ENCODE results near the gene ADGB.

- TF ChIP-seq POLR2AphosphoS5 (IDR thresholded peaks at IDR 0.05; ENCODE audit: low read depth, low read length) (no peak), TAF1 (IDR thresholded peaks at IDR 0.05; ENCODE audit: borderline replicate concordance, low read depth, low read length) (no peak)
Measured at GRCh38 chr6:146739696-146740095, 140.9 kb downstream of the ADGB start.

All from GM12892 (cell line).